Naive thymus-derived CD4-positive, alpha-beta T cell (primary cell): ENCODE measurements around the gene ZNF212. TPM values are rescaled to one million over a fixed set of nuclear protein-coding genes. Genes with fewer than 3 reads are reported as not detected.
A peak's percentile ranks its signal among the peaks of the same experiment; 100 is the strongest.
"Not testable (repeated sequence)": the region's sequence is repeated elsewhere in the genome, so short reads cannot be mapped to it uniquely, and the experiment has no call there.

Source experiments
- ATAC-seq: fragments of 150-1000 bp; cut with Tn5 transposase; 2 replicates; pipeline ENCODE4 v1.10.0; 2021; ENCODE audit warnings: mild to moderate bottlenecking, moderate library complexity
- CTCF ChIA-PET: fragments of 350-600 bp; sonication (Branson Sonifier 250); formaldehyde crosslinking; loops from one replicate; lab custom pipeline; 2021; ENCODE audit warnings: antibody characterized with exemption; lab: Charles Lee
- POLR2A ChIA-PET: fragments of 350-600 bp; sonication (Branson Sonifier 250); formaldehyde crosslinking; loops from one replicate; lab custom pipeline; 2021; ENCODE audit warnings: antibody characterized with exemption, inconsistent platforms; lab: Charles Lee
- DNase-seq, 9 donors: peaks; one replicate each; pipeline versions ENCODE4 v3.0.0 to v3.0.0-alpha.2; 2020 to 2022; ENCODE audit warnings: mixed read lengths in 1 of 9
- H3K27ac ChIP-seq: one replicate; pipeline ENCODE4 v1.7.0; 2013; ENCODE audit warnings: mild to moderate bottlenecking, low read depth, low read length, moderate library complexity
- H3K27me3 ChIP-seq, 2 donors: one replicate each; pipeline ENCODE4 v1.7.0; 2013; ENCODE audit warnings: low read length in 2 of 2, mild to moderate bottlenecking in 2 of 2, moderate library complexity in 2 of 2; ENCODE audit not compliant: control insufficient read depth in 2 of 2, insufficient read depth in 2 of 2
- H3K36me3 ChIP-seq, 3 experiments: 1 replicate in 2 of 3; 2 replicates in 1 of 3; pipeline ENCODE4 v1.7.0; 2013; ENCODE audit warnings: low read length in 3 of 3, mild to moderate bottlenecking in 3 of 3, moderate library complexity in 1 of 3; ENCODE audit not compliant: insufficient read depth in 3 of 3, control insufficient read depth in 2 of 3
- H3K4me1 ChIP-seq, 2 donors: one replicate each; pipeline ENCODE4 v1.7.0; 2013; ENCODE audit warnings: low read length in 2 of 2, mild to moderate bottlenecking in 2 of 2, moderate library complexity in 1 of 2; ENCODE audit not compliant: control insufficient read depth in 2 of 2, insufficient read depth in 2 of 2
- H3K4me3 ChIP-seq: 2 replicates; pipeline ENCODE4 v1.7.0; 2013; ENCODE audit warnings: mild to moderate bottlenecking, low read length
- H3K9me3 ChIP-seq, 3 experiments: 1 replicate in 2 of 3; 2 replicates in 1 of 3; pipeline ENCODE4 v1.7.0; 2013; ENCODE audit warnings: low read length in 3 of 3; ENCODE audit not compliant: control insufficient read depth in 2 of 3
- H3K27ac Mint-ChIP-seq, 9 donors: one replicate each; pipeline ENCODE4 v1.8.0; 2020 to 2022; ENCODE audit warnings: mixed read lengths in 9 of 9, mild to moderate bottlenecking in 8 of 9, moderate library complexity in 5 of 9, inconsistent platforms in 2 of 9
- H3K27me3 Mint-ChIP-seq, 5 donors: one replicate each; pipeline ENCODE4 v1.8.0; 2021 to 2022; ENCODE audit warnings: mixed read lengths in 5 of 5, mild to moderate bottlenecking in 1 of 5
- H3K36me3 Mint-ChIP-seq, 5 donors: one replicate each; pipeline ENCODE4 v1.8.0; 2020 to 2022; ENCODE audit warnings: mixed read lengths in 5 of 5, mild to moderate bottlenecking in 3 of 5, inconsistent platforms in 1 of 5
- H3K4me1 Mint-ChIP-seq, 7 donors: one replicate each; pipeline ENCODE4 v1.8.0; 2020 to 2022; ENCODE audit warnings: mixed read lengths in 7 of 7, mild to moderate bottlenecking in 3 of 7, inconsistent platforms in 1 of 7
- H3K4me3 Mint-ChIP-seq, 10 donors: one replicate each; pipeline ENCODE4 v1.8.0; 2020 to 2022; ENCODE audit warnings: mild to moderate bottlenecking in 10 of 10, mixed read lengths in 10 of 10, moderate library complexity in 6 of 10, inconsistent platforms in 2 of 10
- H3K9me3 Mint-ChIP-seq, 11 donors: one replicate each; pipeline ENCODE4 v1.8.0; 2020 to 2022; ENCODE audit warnings: mixed read lengths in 11 of 11, mild to moderate bottlenecking in 4 of 11, inconsistent platforms in 1 of 11, moderate library complexity in 1 of 11
- intact Hi-C, 2 donors: fragments of 100-400 bp; cut with micrococcal nuclease; formaldehyde crosslinking; loops; one replicate each; pipeline ENCODE4 v1.15.1; 2023
- polyA plus RNA-seq, 2 donors: library from polyadenylated mRNA; unstranded; fragments of 300-500 nt; fragmentation: Illumina TruSeq; gene quantifications; one replicate each; pipeline ENCODE4 v1.2.3, GENCODE V29; 2021
- total RNA-seq, 6 experiments: library from RNA in 5 of 6; stranded (reverse) in 5 of 6; gene quantifications; 1 replicate in 5 of 6; 2 replicates in 1 of 6; pipeline ENCODE4 v1.2.3 and lab custom pipeline; 2021 to 2026

Gene ZNF212
- total and polyA plus RNA-seq, 7 experiments from 2014 or later: 5.9 to 20.6 (median 12.1) TPM

GRCh38 chr7:149241696-149242095 is 2.2 kb downstream of the ZNF212 start:
- ChIA-PET CTCF (interaction anchor here (0.6 to 1.3 kb wide), 2 partner anchors 43 to 218 kb away, joined by 3 to 8 read pairs; no protein-coding TSS in a partner anchor), POLR2A (interaction anchor here (0.9 kb wide), 1 partner anchor 379 kb away, joined by 3 read pairs; no protein-coding TSS in a partner anchor)
- Histone ChIP-seq H3K36me3 (peaks cover 0 to 6% (median 0%) of the 10 kb centered on the region in 3 experiments), H3K27ac (no peak overlapping the region), H3K9me3 (no peaks in the 10 kb centered on the region), H3K4me1 (peaks cover 14 to 16% of the 10 kb centered on the region in 2 donors), H3K4me3 (no peak overlapping the region), H3K27me3 (no peaks in the 10 kb centered on the region)
- peaks cover 29 to 57% (median 47%) of the 10 kb centered on the region in 7 donors for H3K4me1 Mint-ChIP-seq
- ATAC-seq (no peak), DNase-seq (no peak)
- H3K9me3 Mint-ChIP-seq: peaks cover 0 to 5% (median 0%) of the 10 kb centered on the region in 11 donors
- H3K27ac Mint-ChIP-seq: no peak overlapping the region
- peaks cover 4 to 11% (median 5%) of the 10 kb centered on the region in 5 donors for H3K36me3 Mint-ChIP-seq
- intact Hi-C loops: no loop called here
- peak overlapping the region in 9 of 10 donors; percentile 14 to 95 (median 38) for H3K4me3 Mint-ChIP-seq
- peaks cover 0 to 3% (median 0%) of the 10 kb centered on the region in 5 donors for H3K27me3 Mint-ChIP-seq

GRCh38 chr7:149245244-149245643 is 5.8 kb downstream of the ZNF212 start:
- Histone ChIP-seq H3K4me3 (no peak overlapping the region), H3K27me3 (no peaks in the 10 kb centered on the region), H3K36me3 (peaks cover 0 to 5% (median 4%) of the 10 kb centered on the region in 3 experiments), H3K4me1 (peaks cover 8 to 15% of the 10 kb centered on the region in 2 donors), H3K9me3 (no peaks in the 10 kb centered on the region), H3K27ac (no peak overlapping the region)
- CTCF ChIA-PET: no interaction called here
- DNase-seq: peak in 1 of 9 donors; percentile 36
- Mint-ChIP-seq H3K4me3 (peak overlapping the region in 1 of 10 donors; percentile 22), H3K36me3 (peaks cover 4 to 18% (median 7%) of the 10 kb centered on the region in 5 donors), H3K27me3 (no peaks in the 10 kb centered on the region), H3K27ac (peak overlapping the region in 4 of 9 donors; percentile 55 to 69 (median 56)), H3K9me3 (peaks cover 0 to 5% (median 0%) of the 10 kb centered on the region in 11 donors), H3K4me1 (peaks cover 28 to 64% (median 55%) of the 10 kb centered on the region in 7 donors)
- no peak for ATAC-seq
- POLR2A ChIA-PET: no interaction called here
- intact Hi-C loops: no loop called here

GRCh38 chr7:149245744-149246143 is 6.3 kb downstream of the ZNF212 start:
- Mint-ChIP-seq H3K4me1 (peaks cover 24 to 59% (median 50%) of the 10 kb centered on the region in 7 donors), H3K27me3 (no peaks in the 10 kb centered on the region), H3K9me3 (peaks cover 0 to 5% (median 0%) of the 10 kb centered on the region in 11 donors), H3K4me3 (peak overlapping the region in 1 of 10 donors; percentile 22), H3K27ac (peak overlapping the region in 5 of 9 donors; percentile 13 to 79 (median 55)), H3K36me3 (peaks cover 4 to 20% (median 8%) of the 10 kb centered on the region in 5 donors)
- CTCF ChIA-PET: no interaction called here
- intact Hi-C loops: no loop called here
- Histone ChIP-seq H3K27ac (no peak overlapping the region), H3K4me3 (no peak overlapping the region), H3K9me3 (no peaks in the 10 kb centered on the region), H3K27me3 (no peaks in the 10 kb centered on the region), H3K36me3 (peaks cover 0 to 9% (median 5%) of the 10 kb centered on the region in 3 experiments), H3K4me1 (peaks cover 3 to 10% of the 10 kb centered on the region in 2 donors)
- DNase-seq (no peak), ATAC-seq (no peak)
- POLR2A ChIA-PET: interaction anchor here (0.6 kb wide), 1 partner anchor 176 kb away, joined by 3 read pairs; no protein-coding TSS in a partner anchor

GRCh38 chr7:149248777-149249176 is 9.3 kb downstream of the ZNF212 start:
- H3K36me3 Mint-ChIP-seq: peaks cover 2 to 28% (median 8%) of the 10 kb centered on the region in 5 donors
- intact Hi-C loops: no loop called here
- H3K27ac Mint-ChIP-seq: peak overlapping the region in 7 of 9 donors; percentile 18 to 66 (median 48)
- ATAC-seq (no peak), DNase-seq (peak in 1 of 9 donors; percentile 33)
- Histone ChIP-seq H3K27ac (no peak overlapping the region), H3K4me3 (no peak overlapping the region), H3K9me3 (no peaks in the 10 kb centered on the region), H3K36me3 (peaks cover 5 to 36% (median 12%) of the 10 kb centered on the region in 3 experiments), H3K4me1 (no peaks in the 10 kb centered on the region), H3K27me3 (no peaks in the 10 kb centered on the region)
- H3K4me3 Mint-ChIP-seq: no peak overlapping the region
- H3K27me3 Mint-ChIP-seq: no peaks in the 10 kb centered on the region
- ChIA-PET POLR2A (interaction anchor here (0.6 to 1.3 kb wide), 2 partner anchors 13 to 54 kb away, joined by 4 to 5 read pairs; partner anchors contain the start of gene ZNF783), CTCF (interaction anchor here (0.6 kb wide), 1 partner anchor 159 kb away, joined by 5 read pairs; no protein-coding TSS in a partner anchor)
- no peaks in the 10 kb centered on the region for H3K9me3 Mint-ChIP-seq
- peaks cover 12 to 39% (median 32%) of the 10 kb centered on the region in 7 donors for H3K4me1 Mint-ChIP-seq

- H3K27me3 ChIP-seq, H3K9me3 Mint-ChIP-seq, H3K4me3 ChIP-seq, H3K27me3 Mint-ChIP-seq, ATAC-seq, H3K27ac ChIP-seq, H3K27ac Mint-ChIP-seq, DNase-seq, H3K4me1 ChIP-seq, intact Hi-C loops, H3K9me3 ChIP-seq, H3K4me3 Mint-ChIP-seq, POLR2A ChIA-PET: not testable (repeated sequence)
- peaks cover 5 to 49% (median 15%) of the 10 kb centered on the region in 3 experiments for H3K36me3 ChIP-seq
- CTCF ChIA-PET: interaction anchor here (0.9 kb wide), 1 partner anchor 60 kb away, joined by 3 read pairs; no protein-coding TSS in a partner anchor
- H3K36me3 Mint-ChIP-seq: peaks cover 3 to 33% (median 8%) of the 10 kb centered on the region in 5 donors
- H3K4me1 Mint-ChIP-seq: peaks cover 10 to 32% (median 25%) of the 10 kb centered on the region in 7 donors
Measured at GRCh38 chr7:149250151-149250550, 10.7 kb downstream of the ZNF212 start.

GRCh38 chr7:149251518-149251917 is 12.1 kb downstream of the ZNF212 start:
- H3K4me1 ChIP-seq, H3K4me3 Mint-ChIP-seq, H3K27me3 ChIP-seq, H3K9me3 Mint-ChIP-seq, H3K27ac ChIP-seq, intact Hi-C loops, H3K9me3 ChIP-seq, DNase-seq, ATAC-seq, H3K4me3 ChIP-seq, H3K27me3 Mint-ChIP-seq, H3K27ac Mint-ChIP-seq: not testable (repeated sequence)
- peaks cover 5 to 56% (median 15%) of the 10 kb centered on the region in 3 experiments for H3K36me3 ChIP-seq
- ChIA-PET CTCF (interaction anchor here (0.7 to 1.8 kb wide), 2 partner anchors 10 to 51 kb away, joined by 4 to 11 read pairs; partner anchors contain the start of gene ZNF783), POLR2A (interaction anchor here (0.9 kb wide), 1 partner anchor 55 kb away, joined by 3 read pairs; no protein-coding TSS in a partner anchor)
- peaks cover 3 to 37% (median 8%) of the 10 kb centered on the region in 5 donors for H3K36me3 Mint-ChIP-seq
- peaks cover 6 to 22% (median 15%) of the 10 kb centered on the region in 7 donors for H3K4me1 Mint-ChIP-seq
